Breast epithelium (tissue), 3 donors: ENCODE results near the gene SPINDOC.

Source experiments
- POLR2A ChIP-seq: fragments of 450-650 bp; IDR thresholded peaks from one replicate; pipeline ENCODE4 v1.6.1; 2016; ENCODE audit warnings: antibody characterized with exemption, mild to moderate bottlenecking, moderate library complexity
- POLR2AphosphoS5 ChIP-seq, 3 donors: sonication (generic); formaldehyde crosslinking; IDR thresholded peaks; one replicate each; pipeline ENCODE4 v1.6.1; 2017; ENCODE audit warnings: antibody characterized with exemption in 3 of 3

GRCh38 chr11:63874511-63874910 lies 61.3 kb downstream of the SPINDOC start:
- no peak for TF ChIP-seq POLR2A
- TF ChIP-seq POLR2AphosphoS5 (IDR thresholded peaks at IDR 0.05), result no peak
